CD4-positive, alpha-beta T cell treated with Interleukin-15 for 1 hour (primary cell): Measurements from ENCODE around the gene NMT2.
"Not testable (repeated sequence)": the region's sequence is repeated elsewhere in the genome, so short reads cannot be mapped to it uniquely, and the experiment has no call there.

ENCODE experiments used
- DNase-seq: peaks from one replicate; pipeline ENCODE4 v3.0.0-alpha.2; 2020

The NMT2 gene

DNA sequence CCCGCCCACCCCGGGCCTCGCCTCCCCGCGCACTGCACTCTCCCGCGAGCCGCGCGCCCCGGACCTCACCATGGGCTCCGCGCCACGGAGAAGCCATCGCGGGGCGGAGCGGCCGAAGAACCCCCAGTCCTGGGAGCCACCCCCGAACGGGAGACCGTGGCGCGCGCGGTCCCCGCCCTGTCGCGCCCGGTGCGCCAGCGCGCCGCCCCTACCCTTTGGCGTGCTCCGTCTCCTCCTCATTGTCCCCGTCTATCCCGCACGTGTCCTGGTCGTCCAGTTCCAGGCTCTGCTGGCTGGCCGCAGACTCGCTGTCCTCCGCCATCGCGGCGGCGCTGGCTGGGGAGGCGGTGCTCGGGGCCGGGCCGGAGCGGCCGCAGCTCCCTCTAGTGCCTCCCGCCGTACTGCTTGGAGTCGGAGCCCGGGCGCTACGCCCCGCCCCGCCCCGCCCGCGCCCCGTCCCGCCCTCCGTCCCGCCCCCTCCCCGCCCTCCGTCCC lies at the start of gene NMT2:
TSS of gene NMT2 (minus strand) at position 403 of the 495 bp plus-strand sequence. CDS start at position 322, 81 bp downstream.
- no peak for DNase-seq

- no peak for DNase-seq
These were observed 48.2 kb upstream of the NMT2 start for GRCh38 chr10:15216700-15217099.

DNA sequence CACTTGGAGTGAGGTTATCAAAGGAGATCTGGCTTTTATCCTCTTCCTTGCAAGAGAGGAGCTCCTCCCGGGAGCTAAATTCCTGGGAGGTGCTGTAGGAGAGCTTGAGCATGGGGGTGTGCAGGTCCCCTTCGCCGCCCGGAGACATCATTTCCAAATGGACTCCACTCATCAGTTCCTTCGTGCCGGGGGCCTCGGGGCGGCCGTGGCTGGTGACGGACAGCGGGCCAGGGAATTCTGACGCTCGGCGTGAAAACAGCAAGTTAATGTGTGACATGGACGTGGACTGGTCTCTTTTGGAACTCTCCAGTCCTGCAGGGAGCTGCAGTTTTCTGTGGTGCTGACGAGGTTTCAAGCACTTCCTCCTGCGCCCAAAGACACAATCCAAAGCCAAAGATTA lies 45.7 kb upstream of the NMT2 start:
- DNase-seq: no peak

DNA sequence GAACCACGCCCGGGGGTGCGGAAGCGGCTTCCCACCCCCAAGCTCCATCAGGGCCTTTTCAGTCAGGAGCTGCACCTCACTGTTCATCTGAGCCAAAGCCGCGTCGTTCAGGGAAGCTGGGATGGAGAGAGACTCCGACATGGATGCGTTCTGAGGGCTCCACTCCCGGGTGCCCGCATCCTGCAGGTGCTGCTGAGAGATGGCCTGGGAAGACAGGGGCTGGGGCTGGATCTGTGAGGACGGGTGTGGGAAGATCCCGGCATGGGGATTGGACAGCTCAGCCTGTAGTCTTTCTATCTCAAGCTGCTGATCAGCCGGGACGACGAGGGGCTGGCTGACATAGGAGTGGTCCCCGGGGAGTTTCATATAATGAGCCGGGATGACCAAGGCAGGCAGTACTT lies 45.0 kb upstream of the NMT2 start:
- no peak for DNase-seq

DNA sequence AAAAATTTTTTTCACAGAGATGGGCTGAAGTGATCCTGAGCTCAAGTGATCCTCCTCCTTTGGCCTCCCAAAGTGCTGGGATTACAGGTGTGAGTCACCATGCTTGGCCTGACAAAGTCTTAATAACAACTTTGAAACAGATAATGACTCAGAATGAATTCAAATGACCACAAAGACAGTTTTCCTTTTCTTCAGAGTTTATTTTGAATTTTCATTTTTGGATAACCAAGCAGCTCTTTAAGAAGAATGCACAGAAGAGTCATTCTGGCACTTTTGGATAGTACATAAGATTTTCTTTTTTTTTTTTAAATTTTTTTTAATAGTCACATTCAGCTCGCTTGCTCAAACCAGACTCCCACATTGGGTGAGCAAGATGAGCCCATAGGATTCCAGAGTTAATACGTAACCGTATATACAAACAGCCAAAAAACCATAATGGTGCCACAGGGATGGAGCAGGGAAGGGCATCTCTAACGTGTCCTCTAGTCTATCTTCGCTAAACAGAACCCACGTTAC lies 43.0 kb upstream of the NMT2 start:
- DNase-seq: no peak

GRCh38 chr10:15210521-15210920 lies 42.0 kb upstream of the NMT2 start:
- no peak for DNase-seq

GRCh38 chr10:15209827-15210509 lies 41.5 kb upstream of the NMT2 start:
- DNase-seq: peak; percentile 72

DNA sequence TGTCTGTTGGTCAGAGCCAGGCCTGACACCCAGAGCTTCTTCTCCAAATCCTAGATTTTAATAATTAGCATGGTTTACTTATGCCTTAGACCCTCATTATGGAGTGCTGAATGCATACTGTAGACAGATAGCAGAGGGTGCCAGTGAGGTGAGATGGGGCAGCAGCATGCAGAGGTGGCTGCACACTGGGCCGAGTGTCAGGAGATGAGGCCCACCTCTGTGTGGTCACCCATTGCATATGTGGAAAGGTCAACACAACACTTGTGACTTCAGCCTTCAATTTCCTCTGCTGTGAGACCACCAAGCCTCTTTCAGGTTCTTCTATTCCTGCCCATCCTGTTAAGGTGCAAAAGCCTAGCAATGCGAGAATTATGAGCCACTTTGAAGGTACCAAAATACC lies 39.7 kb upstream of the NMT2 start:
- DNase-seq: no peak

DNA sequence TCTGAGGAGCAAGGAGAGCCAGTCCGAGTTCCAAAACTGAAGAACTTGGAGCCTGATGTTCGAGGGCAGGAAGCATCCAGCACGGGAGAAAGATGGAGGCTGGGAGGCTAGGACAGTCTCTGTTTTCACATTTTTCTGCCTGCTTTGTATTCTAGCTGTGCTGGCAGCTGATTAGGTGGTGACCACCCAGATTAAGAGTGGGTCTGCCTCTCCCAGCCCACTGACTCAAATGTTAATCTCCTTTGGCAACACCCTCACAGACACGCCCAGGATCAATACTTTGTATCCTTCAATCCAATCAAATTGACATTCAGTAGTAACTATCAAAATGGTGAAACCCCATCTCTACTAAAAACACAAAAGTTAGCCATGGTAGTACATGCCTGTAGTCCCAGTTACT lies 38.9 kb upstream of the NMT2 start:
- DNase-seq: not testable (repeated sequence)

DNA sequence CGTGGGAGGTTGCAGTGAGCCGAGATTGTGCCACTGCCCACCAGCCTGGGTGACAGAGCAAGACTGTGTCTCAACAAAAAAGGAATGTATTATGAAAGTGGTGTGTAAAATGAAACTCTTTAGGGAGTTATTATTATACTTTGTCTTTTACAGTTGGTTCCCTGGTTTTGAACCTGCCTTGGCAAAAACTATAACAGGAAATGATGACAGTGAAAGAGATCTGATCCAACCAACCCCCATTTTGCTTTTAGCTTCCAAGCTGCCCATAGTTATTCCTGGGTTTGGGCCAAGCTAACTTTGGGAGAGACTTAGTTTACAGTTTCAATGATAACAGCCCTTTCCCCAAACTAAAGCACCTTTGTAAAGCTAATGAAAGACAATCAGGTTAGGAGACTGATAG lies 34.1 kb upstream of the NMT2 start:
- no peak for DNase-seq

DNA sequence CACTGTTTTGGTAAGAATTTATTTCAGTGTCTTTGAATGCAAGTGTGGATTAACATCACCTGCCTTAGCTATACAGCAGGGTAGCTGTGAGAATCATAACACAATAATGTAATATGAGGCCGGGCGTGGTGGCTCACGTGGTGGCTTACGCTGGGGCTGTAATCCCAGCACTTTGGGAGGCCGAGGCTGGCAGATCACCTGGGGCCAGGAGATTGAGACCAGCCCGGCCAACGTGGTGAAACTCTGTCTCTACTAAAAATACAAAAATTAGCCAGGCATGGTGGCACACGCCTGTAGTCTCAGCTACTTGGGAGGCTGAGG lies 33.8 kb upstream of the NMT2 start:
- not testable (repeated sequence) for DNase-seq

DNA sequence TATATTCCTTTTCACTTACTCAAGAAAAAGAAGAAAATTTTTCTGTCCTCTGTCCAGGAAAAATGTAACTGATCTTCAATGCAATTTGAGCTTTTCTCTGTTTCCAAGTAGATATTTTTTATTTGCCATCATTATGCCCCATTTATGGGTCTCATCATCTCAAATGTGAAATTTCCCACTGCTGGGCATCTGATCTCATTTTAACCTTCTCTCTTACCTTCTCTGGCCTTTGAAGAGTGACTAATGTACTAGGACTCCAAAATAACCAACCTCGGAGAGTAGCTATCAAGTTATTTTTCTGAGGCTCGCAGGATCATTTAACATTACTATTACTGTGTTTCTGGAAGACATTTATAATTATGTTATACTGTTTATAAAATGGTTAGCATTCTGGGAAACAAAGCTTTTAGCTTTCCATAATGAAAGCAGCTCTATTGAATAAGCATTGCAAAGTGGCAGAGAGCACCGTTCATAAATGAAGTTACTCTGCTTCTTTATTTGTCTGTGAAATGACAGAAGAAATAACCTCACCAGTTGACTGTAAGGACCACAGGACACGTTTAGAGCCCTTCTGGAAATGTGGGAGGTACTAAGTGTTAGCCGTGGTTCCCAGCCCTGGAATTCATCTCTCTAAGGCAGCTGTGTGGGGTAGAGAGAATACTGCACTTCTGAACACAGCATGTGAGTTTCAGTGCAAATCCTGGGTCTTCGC lies 33.3 kb upstream of the NMT2 start:
- DNase-seq: no peak

GRCh38 chr10:15200626-15201025 lies 32.1 kb upstream of the NMT2 start:
- no peak for DNase-seq

DNA sequence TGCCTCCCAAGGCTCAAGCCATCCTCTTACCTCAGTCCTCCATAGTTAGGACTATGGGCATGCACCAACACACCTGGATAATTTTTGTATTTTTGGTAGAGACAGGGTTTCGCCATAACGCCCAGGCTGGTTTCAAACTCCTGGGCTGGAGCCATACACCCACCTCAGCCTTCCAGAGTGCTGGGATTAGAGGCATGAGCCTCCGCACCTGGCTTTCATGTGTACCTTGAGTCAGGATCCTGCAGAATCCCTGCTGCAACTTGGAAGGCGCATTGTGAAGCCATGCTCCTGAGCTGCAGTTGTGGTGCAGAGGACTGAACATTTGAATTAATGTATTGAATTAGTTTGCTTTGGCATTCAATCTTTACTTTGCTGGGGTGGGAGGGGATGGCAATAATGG lies 29.4 kb upstream of the NMT2 start:
- DNase-seq: no peak

DNA sequence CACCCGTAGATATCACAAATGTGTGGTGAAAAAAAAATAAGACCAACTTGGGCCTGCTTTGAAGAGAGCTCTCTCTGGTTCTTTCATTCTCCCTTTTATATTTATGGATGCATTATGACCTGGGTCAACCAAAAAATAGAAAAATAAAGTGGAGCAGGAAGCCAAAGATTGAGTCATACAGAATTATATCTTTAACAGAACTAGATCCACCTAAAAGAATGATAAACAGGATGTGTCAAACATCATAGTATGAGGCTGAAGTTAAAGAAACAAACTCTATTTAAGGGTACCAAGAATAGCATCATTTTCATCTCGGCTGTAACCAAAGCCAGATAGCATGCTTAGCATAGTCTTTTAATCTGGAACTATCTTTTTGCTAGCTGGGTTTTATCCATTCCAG lies 28.8 kb upstream of the NMT2 start:
- no peak for DNase-seq

DNA sequence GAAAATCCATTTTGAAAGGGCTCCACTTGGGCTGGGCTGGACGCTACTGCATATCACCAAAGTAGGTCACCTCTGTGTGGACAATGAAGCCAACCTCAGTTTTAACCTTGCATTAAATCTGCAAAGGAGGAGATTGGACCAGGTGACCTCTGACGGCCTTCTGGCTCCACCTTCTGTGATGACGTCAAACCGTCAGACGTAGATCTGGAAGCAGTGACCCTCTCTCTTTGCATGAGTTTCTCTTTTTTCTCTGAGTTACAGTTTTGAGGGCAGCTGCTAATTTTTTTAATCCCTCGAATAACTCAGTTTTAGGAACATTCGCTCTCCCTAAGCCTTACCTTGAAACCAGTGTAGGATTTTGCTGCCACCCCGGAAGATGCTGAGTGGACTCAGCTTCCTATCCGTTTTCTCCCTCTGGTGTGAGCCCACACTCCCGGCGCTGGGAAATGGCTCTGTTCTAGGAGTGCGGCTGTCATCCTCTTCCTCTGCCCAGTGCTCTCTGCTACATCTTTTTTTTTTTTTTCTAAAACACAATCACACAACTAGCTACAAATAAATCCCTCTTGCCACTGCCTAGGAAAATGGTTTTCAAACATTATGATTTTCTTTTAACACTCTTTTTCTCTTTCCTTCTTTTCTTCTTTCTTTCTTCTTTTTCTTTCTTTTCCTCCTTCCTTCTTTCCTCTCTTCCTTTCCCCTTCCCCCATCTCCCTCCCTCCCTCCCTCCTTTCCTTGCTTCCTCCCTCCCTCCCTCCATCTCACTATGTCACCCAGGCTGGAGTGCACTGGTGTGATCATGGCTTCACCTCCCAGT lies 27.7 kb upstream of the NMT2 start:
- peak; percentile 24 for DNase-seq

DNA sequence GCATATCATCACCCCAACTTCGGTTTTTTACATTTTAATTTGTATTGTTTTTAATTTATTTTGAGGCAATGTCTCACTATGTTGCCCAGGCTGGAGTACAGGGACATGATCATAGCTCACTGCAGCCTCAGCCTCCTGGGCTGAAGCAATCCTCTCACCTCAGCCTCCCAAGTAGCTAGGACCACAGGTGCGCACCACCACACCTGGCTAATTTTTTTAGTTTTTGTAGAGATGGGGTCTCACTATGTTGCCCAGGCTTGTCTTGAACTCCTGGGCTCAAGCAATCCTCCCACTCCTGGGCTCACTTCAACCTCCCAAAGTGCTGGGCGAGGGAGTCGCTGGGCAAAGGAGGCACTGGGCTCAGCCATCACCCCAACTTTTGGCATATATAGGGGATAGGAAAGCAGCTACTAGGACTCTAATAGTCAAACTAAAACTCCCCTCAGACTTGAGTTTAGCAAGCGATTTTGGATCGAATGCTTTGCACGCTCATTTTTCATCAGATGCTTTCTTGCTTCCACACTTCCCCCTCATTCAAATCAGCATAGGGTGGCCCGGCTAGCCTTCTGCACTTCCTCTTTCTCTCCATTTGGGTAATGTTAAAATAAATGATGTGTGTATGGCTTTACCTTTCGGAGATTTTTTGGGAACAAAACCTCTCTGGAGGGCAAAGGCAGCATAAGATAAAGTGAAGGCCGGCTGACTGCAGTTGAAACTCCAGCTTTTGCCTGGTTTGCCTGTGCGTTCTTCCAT lies 20.8 kb upstream of the NMT2 start:
- no peak for DNase-seq

GRCh38 chr10:15188603-15189002 lies 20.1 kb upstream of the NMT2 start:
- DNase-seq: no peak

DNA sequence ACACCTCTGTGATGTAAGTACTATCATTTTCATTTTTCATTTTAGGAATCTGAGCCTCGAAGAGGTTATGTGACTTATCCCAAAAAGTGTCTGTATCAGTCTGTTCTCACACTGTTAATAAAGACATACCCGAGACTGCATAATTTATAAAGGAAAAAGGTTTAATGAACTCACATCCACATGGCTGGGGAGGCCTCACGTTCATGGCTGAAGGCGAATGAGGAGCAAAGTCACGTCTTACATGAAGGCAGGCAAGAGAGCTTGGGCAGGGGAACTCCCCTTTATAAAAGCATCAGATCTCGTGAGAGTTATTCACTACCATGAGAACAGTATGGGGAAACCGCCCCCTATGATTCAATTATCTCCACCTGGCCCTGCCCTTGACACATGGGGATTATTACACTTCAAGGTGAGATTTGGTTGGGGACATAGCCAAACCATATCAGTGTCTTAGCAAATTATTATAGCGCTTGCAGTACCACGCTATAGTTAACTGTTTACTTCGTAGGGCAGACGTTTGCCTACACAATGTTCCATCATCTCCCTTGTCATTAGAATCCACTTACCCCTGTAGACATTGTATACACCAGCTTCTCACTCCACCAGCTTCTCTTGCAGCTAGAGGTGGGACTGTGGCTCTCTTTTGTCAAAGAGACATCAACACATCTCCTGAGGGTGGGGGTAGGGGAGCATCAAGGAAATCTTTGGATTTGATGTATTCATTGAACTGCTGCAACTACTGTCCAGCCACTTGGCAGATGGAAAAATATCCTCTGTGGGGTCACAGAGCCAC lies 15.4 kb upstream of the NMT2 start:
- no peak for DNase-seq

DNA sequence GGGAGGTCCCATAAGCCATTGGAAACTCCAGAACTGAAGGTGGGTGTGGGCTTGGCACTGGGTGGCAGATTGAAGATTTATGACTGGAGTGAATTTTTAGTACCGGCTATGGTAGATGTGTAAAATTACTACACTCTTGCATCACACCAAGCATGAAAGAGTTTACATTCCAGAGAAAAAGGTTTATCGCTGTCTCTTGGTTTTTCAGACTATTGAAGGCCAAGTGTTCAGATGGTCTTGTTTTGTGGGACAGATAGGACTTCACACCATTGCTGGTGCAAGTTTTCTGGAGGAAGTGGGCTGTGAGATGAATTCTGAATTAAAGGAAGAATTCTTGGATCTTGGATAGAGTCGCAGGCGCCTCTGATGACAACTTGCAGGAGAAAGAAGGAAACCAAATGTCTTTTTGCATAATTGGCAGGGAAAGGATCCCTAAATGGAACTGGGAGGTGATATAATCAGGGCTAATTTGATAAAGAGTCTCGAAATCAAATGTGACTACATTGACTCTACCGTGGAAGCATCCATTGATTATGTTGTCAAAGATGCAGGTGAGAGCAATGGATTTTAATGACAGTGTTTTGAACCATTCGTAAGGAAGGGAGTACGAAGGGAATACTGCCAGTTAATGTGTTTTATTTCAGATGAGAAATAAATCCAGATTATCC lies 14.2 kb upstream of the NMT2 start:
- DNase-seq: no peak

- no peak for DNase-seq
These were observed 13.2 kb upstream of the NMT2 start for GRCh38 chr10:15181576-15182156.
